DMS 273 (cell line): ENCODE measurements around the gene KLHL26.

Experiments
- DNase-seq: peaks from one replicate; lab custom pipeline; 2025; ENCODE audit not compliant: unreplicated experiment; lab: John Stamatoyannopoulos, UW

Gene KLHL26

GRCh38 chr19:18646535-18647370 lies 9.9 kb downstream of the KLHL26 start:
- no peak for DNase-seq

- DNase-seq: no peak
These were observed 10.5 kb downstream of the KLHL26 start for GRCh38 chr19:18647371-18647767.

GRCh38 chr19:18647807-18648206 lies 11.0 kb downstream of the KLHL26 start:
- DNase-seq: no peak

DNA sequence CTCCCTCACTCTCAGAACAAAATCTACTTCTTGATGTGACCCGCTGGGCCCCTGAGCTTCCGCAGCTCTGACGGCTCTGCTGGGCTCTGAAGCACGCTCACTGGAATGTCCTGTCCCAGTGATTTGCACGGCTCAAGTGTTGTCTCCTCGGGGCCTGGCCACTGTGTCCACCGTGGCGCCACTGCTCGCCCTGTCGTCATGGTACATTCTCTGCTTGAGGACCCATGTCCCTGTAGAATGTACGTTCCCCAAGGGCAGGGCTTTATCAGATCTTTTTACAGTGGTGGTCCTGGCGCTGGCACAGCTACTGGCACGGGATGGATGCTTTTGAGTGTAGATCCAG lies 12.1 kb downstream of the KLHL26 start:
- DNase-seq: no peak

DNA sequence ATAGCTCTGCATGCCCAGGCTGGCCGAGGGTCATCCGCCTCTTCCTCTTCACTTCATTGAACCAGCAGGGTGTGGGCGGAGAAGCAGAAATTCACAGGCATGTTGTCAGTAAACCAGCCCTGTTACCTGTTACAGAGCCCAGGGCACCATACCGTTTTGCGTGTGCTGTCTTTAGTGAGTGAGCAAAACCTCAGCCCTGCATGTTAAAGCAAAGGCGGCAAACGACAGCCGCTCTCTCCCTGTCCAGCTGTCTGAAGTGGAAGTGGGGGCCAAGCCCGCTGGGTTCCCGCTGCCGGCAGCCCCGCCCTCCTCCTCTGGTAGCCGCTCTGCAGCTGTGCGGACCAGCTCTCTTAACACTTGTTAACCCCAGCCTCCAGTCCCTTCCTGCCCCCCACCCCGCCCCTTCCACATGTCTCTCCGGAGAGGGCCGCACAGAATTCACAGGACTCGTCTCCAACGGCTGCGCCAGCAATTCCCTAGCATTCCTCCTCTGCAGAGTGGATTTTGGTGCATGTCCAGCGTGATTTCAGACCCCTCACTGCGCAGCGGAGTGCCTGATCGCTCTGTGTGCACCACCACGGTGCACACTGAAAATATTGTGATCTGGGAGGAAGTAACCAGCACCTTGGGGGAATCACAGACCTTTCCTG lies 12.7 kb downstream of the KLHL26 start:
- peak; percentile 66 for DNase-seq

DNA sequence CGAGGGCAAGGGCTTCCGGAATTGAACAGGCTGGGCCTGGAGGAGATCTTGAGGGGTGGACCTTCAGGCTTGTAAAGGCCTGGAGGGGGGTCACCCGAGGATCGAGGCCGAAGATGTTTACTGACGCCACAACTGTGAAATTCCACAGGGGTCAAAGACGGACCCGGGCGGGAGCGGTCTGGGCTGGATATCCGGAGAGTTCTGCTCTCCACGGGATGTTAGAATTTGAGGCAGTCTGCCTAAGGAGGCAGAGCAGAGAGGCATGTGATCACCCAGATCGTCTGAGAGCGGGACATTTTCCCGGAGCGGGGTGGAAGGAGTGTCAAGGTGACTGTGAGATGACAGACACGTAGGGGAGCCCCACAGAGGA lies 13.2 kb downstream of the KLHL26 start:
- no peak for DNase-seq

GRCh38 chr19:18650468-18651041 lies 13.7 kb downstream of the KLHL26 start:
- DNase-seq: no peak

- DNase-seq: no peak
These were observed 14.5 kb downstream of the KLHL26 start for GRCh38 chr19:18651300-18651699.

- DNase-seq: peak; percentile 58
These were observed 14.9 kb downstream of the KLHL26 start for GRCh38 chr19:18651733-18652132.

DNA sequence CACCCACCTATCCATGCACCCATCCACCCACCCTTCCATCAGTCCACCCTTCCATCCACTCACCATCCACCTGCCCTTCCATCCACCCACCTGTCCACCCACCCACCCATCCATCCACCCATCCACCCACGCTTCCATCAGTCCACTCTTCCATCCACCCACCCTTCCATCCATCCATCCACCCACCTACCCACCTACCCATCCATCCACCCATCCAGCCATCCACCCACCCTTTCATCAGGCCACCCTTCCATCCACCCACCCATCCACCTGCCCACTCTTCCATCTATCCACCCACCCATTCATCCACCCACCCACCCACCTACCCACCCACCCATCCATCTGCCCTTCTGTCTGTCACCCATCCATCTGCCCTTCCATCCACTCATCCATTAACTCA lies 17.0 kb downstream of the KLHL26 start:
- DNase-seq: no peak

DNA sequence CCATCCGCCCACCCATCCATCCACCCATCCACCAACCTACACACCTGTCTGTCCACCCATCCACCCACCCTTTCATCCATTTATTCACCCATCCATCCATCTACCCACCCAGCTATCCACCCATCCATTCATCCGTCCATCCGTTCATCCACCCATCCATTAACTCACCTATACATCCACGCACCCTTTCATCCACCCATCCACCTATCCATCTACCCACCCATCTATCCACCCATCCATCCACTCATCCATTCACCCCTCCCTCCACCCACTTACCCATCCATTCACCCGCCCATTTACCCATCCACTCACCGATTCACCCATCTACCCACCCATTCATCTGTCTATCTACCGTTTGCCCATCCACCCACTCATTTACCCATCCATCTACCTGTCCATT lies 17.6 kb downstream of the KLHL26 start:
- DNase-seq: no peak

- no peak for DNase-seq
These were observed 18.5 kb downstream of the KLHL26 start for GRCh38 chr19:18655173-18655844.

- DNase-seq: no peak
These were observed 19.7 kb downstream of the KLHL26 start for GRCh38 chr19:18656337-18657086.

GRCh38 chr19:18657590-18658365 lies 20.9 kb downstream of the KLHL26 start:
- peak; percentile 69 for DNase-seq

GRCh38 chr19:18658366-18658855 lies 21.6 kb downstream of the KLHL26 start:
- DNase-seq: no peak

- DNase-seq: peak; percentile 29
These were observed 22.6 kb downstream of the KLHL26 start for GRCh38 chr19:18659281-18660050.

DNA sequence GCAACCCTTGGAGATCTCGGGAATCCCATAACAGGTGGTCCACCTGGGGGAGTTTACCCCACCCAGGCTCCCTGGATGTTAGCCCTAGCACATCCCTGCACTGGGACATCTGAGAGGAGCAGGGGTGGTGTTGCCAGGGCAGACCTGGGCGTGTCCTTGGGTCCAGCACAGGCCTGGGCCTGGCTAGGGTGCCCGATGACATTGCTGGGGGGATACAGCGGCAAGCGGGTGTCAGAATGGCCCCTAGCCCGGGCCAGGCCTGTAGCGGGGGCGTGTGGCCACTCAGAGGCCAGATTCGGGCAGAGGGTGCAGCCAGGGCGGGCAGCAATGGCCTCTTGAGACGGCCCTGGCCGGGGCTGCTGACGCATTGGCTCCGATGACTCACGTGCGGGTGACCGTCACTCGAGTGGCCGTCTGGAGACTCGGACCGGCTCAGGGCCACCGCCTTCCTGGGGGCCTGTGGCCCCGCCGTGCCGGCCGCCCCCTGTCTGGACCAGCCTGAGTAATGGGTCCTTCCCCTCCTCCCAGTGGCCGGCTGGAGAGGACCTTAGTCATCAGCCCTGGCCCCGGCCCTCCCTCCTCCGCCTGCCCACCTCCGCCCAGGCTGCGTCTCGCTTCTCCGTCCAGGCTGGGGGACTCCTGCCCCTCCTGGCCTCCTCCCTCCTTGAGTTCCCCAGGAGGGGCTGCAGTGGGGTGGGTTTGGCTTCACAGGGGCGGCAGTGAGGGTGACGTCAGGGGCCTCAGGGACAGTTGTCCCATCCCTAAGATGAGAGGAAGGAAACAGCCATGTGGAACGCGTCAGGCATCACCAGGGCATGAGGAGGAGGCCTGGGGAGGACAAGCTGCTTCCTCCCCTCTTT lies 23.5 kb downstream of the KLHL26 start:
- no peak for DNase-seq

DNA sequence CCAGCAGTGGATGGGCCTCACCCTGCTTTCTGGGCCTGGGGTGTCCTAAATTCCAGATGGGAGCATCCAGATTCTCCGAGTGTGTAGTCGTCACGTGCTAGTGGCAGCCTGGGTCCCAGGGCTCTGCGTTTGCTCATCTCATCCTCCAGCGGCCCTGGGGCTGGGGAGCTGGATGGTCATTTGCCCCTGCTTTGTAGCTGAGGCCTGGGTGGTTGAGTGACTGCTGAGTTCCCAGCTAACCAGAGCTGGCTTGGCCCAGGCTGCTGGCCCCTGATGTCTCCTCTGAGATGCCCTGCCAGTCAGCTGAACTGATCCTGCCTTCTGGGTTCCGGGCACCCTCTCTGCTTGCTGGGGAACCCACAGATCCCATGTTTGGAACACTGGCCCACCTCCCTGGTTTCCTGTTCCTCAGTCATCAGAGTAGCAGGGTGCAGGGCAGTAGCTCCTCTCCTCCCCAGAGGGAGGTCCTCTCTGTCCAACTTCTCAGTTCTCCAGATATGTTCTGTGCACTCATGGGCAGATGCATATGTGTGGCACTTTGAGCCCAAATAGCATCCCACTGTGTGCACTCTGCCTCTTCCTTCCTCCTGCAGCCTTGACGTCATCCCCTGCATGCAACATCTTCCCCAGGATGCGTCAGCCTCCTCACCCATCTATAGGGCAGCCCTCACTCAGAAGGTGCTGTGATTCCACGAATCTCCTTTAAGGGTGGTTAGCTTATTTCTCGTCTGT lies 24.3 kb downstream of the KLHL26 start:
- DNase-seq: no peak
